Astrocyte (in vitro differentiated cells and primary cell): ENCODE results near the gene SPATA32. TPM values are rescaled to one million over a fixed set of nuclear protein-coding genes. Genes with fewer than 3 reads are reported as not detected.

Experiments
- DNase-seq: peaks from one replicate; pipeline ENCODE4 v3.0.0-alpha.2; 2010; ENCODE audit warnings: low read depth
- FAIRE-seq: peaks from 2 replicates; lab custom pipeline; 2011; peaks lifted over from hg19 to GRCh38; lab: Jason Lieb, UNC
- H2AFZ ChIP-seq: 2 replicates; pipeline ENCODE4 v1.6.0; 2012; ENCODE audit warnings: low read depth, low read length, inconsistent platforms
- H3K27ac ChIP-seq: 2 replicates; pipeline ENCODE4 v1.5.1; 2011; ENCODE audit warnings: low read depth, low read length, inconsistent platforms
- H3K27me3 ChIP-seq: 2 replicates; pipeline ENCODE4 v1.6.0; 2011; ENCODE audit warnings: low read length, inconsistent platforms; ENCODE audit not compliant: insufficient read depth
- H3K36me3 ChIP-seq: 2 replicates; pipeline ENCODE4 v1.5.1; 2011; ENCODE audit warnings: low read length, inconsistent platforms; ENCODE audit not compliant: insufficient read depth
- H3K4me1 ChIP-seq: 2 replicates; pipeline ENCODE4 v1.5.1; 2011; ENCODE audit warnings: low read length, inconsistent platforms; ENCODE audit not compliant: insufficient read depth
- H3K4me2 ChIP-seq: 2 replicates; pipeline ENCODE4 v1.6.0; 2012; ENCODE audit warnings: low read length, inconsistent platforms
- H3K4me3 ChIP-seq: 2 replicates; pipeline ENCODE4 v1.5.1; 2011; ENCODE audit warnings: low read depth, mild to moderate bottlenecking, low read length, inconsistent platforms; ENCODE audit not compliant: insufficient read depth
- H3K79me2 ChIP-seq: 2 replicates; pipeline ENCODE4 v1.6.0; 2012; ENCODE audit warnings: mild to moderate bottlenecking, low read length, inconsistent platforms; ENCODE audit not compliant: insufficient read depth
- H3K9ac ChIP-seq: 2 replicates; pipeline ENCODE4 v1.6.0; 2012; ENCODE audit warnings: mild to moderate bottlenecking, low read length, inconsistent platforms
- H3K9me3 ChIP-seq: 2 replicates; pipeline ENCODE4 v1.5.1; 2012; ENCODE audit warnings: low read depth, mild to moderate bottlenecking, low read length, inconsistent platforms; ENCODE audit not compliant: insufficient read depth
- H4K20me1 ChIP-seq: 2 replicates; pipeline ENCODE4 v1.6.0; 2012; ENCODE audit warnings: low read length, inconsistent platforms; ENCODE audit not compliant: insufficient read depth
- H3K27ac Mint-ChIP-seq: one replicate; pipeline ENCODE4 v1.8.0; 2021; ENCODE audit warnings: mild to moderate bottlenecking, mixed read lengths; ENCODE audit not compliant: unreplicated experiment
- H3K27me3 Mint-ChIP-seq: one replicate; pipeline ENCODE4 v1.8.0; 2021; ENCODE audit warnings: low read depth, mixed read lengths; ENCODE audit not compliant: unreplicated experiment
- H3K36me3 Mint-ChIP-seq: one replicate; pipeline ENCODE4 v1.8.0; 2021; ENCODE audit warnings: low read depth, mixed read lengths; ENCODE audit not compliant: unreplicated experiment
- H3K4me1 Mint-ChIP-seq: one replicate; pipeline ENCODE4 v1.8.0; 2021; ENCODE audit warnings: low read depth, mixed read lengths; ENCODE audit not compliant: unreplicated experiment
- H3K4me3 Mint-ChIP-seq: one replicate; pipeline ENCODE4 v1.8.0; 2021; ENCODE audit warnings: mild to moderate bottlenecking, moderate library complexity, mixed read lengths; ENCODE audit not compliant: unreplicated experiment
- H3K9me3 Mint-ChIP-seq: one replicate; pipeline ENCODE4 v1.8.0; 2021; ENCODE audit warnings: mild to moderate bottlenecking, mixed read lengths; ENCODE audit not compliant: unreplicated experiment
- CTCF ChIP-seq: IDR thresholded peaks from 2 replicates; pipeline ENCODE4 v1.5.1; 2011; ENCODE audit warnings: low read depth, mild to moderate bottlenecking, inconsistent platforms, low read length, moderate library complexity; ENCODE audit not compliant: insufficient read depth
- EZH2 ChIP-seq: IDR thresholded peaks from 2 replicates; pipeline ENCODE4 v1.6.1; 2012; ENCODE audit warnings: mild to moderate bottlenecking, low read length, inconsistent platforms; ENCODE audit not compliant: insufficient read depth
- total RNA-seq: library from RNA; stranded (reverse); gene quantifications from 2 replicates; pipeline ENCODE4 v1.2.1, GENCODE V29; 2021

The SPATA32 gene
- total RNA-seq, 1 donor from 2014 or later = not detected

DNA sequence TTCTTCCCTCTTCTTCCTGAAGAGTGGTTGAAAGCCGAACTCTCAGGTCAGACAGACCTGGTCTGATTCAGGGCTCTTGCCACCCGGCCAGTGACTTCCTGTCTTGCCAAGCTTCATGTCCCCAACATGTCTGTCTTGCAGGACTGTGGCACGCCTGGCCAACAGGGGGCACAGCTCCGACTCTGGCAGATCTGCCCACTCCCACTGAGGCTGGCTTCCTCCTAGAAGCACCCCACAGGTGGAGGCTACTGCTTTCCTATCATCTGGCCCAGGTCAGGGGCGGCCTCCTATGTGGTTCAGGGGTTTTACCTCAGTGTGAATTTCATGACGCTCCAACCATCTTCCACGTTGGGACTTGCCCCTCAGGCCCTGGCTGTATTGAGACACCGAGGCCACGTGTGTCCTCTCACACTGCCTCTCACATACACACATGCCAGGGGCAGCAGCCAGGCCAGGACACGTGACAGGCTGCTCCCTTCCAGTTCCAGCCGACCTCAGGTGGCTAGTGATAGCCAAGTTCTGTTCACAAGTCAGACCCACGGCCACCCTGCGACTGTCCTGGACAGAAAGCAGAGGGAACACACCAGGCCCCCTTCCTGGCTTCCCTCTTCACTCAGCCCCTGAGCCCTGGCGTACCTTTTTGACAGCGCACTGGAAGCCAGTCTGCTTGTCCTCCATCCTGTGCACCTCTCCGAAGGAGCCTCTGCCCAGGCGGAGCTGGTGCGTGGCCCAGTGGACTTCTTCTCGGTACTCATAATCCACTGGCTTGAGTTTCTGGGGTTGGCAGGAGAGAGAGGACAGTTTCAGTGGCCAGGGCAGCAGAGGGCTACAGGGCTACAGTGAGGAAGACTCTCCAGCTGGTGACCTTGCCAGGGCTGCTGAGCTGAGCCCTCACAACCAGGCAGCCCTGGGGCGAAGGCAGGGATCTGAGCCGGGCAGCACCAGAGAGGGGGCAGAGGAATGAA, 22.6 kb upstream of the SPATA32 start:
- Mint-ChIP-seq H3K9me3 (no peaks in the 10 kb centered on the region), H3K36me3 (peaks cover 20% of the 10 kb centered on the region), H3K4me3 (no peak overlapping the region), H3K4me1 (peaks cover 12% of the 10 kb centered on the region), H3K27me3 (no peaks in the 10 kb centered on the region), H3K27ac (peak overlapping the region; percentile 9)
- no peak overlapping the region for H3K9ac ChIP-seq
- no peak overlapping the region for H3K27ac ChIP-seq
- peaks cover 49% of the 10 kb centered on the region for H3K36me3 ChIP-seq
- no peak for FAIRE-seq
- no peak overlapping the region for H3K4me3 ChIP-seq
- peaks cover 23% of the 10 kb centered on the region for H3K79me2 ChIP-seq
- TF ChIP-seq EZH2 (no peak), CTCF (peak; percentile 8)
- no peaks in the 10 kb centered on the region for H3K27me3 ChIP-seq
- peaks cover 48% of the 10 kb centered on the region for H4K20me1 ChIP-seq
- no peak overlapping the region for H2AFZ ChIP-seq
- DNase-seq = no peak
- H3K4me2 ChIP-seq = no peak overlapping the region
- H3K4me1 ChIP-seq = peaks cover 14% of the 10 kb centered on the region
- peaks cover 2% of the 10 kb centered on the region for H3K9me3 ChIP-seq

DNA sequence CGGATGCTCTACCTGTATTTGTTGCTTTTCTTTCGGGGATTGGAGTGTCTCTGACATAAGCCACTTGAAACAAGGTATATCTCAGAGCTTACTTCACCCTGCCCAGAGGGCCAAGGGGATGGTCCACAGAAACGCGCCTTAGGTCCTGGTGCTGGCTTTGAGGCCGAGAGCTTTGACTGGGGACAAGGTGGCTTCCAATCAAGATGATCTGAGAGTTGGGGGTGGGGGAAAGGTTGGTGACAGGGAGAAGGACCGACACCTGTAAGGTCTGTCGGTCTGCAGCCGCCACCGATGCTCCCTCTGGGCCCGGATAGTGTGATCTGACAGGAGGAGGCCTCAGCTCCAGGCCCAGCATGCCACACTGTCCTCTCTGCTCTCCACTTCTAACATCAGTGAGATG, 21.8 kb upstream of the SPATA32 start:
- no peak for DNase-seq
- Histone ChIP-seq H3K27me3 (no peaks in the 10 kb centered on the region), H3K4me1 (peaks cover 14% of the 10 kb centered on the region), H3K4me3 (no peak overlapping the region), H3K4me2 (peak overlapping the region; percentile 30), H3K9ac (peak overlapping the region; percentile 45), H3K79me2 (peaks cover 15% of the 10 kb centered on the region), H3K9me3 (peaks cover 2% of the 10 kb centered on the region), H3K36me3 (peaks cover 47% of the 10 kb centered on the region), H4K20me1 (peaks cover 42% of the 10 kb centered on the region), H2AFZ (no peak overlapping the region), H3K27ac (no peak overlapping the region)
- no peaks in the 10 kb centered on the region for H3K27me3 Mint-ChIP-seq
- no peak for FAIRE-seq
- H3K36me3 Mint-ChIP-seq = peaks cover 19% of the 10 kb centered on the region
- H3K9me3 Mint-ChIP-seq = no peaks in the 10 kb centered on the region
- peak overlapping the region; percentile 27 for H3K4me3 Mint-ChIP-seq
- no peak for TF ChIP-seq CTCF
- no peak for TF ChIP-seq EZH2
- no peak overlapping the region for H3K27ac Mint-ChIP-seq
- peaks cover 12% of the 10 kb centered on the region for H3K4me1 Mint-ChIP-seq
